SU-DHL-6 (cell line): ENCODE measurements around the gene MLEC.

Source experiments
- H2AFZ ChIP-seq: fragments of 200-600 bp; sonication (generic); 2 replicates; pipeline ENCODE4 v1.6.1; 2014; ENCODE audit warnings: low read depth, mild to moderate bottlenecking, moderate library complexity, mixed read lengths, antibody characterized with exemption, low read length; ENCODE audit not compliant: severe bottlenecking
- H3F3A ChIP-seq: fragments of 200-600 bp; shearing (Covaris generic); 2 replicates; pipeline ENCODE4 v1.6.0; 2016; ENCODE audit warnings: antibody characterized with exemption, mild to moderate bottlenecking; ENCODE audit not compliant: insufficient read depth
- H3K27ac ChIP-seq: fragments of 200-600 bp; sonication (generic); 2 replicates; pipeline ENCODE4 v1.5.1; 2016; ENCODE audit warnings: low read depth, mild to moderate bottlenecking, low read length, moderate library complexity, mixed read lengths
- H3K27me3 ChIP-seq: fragments of 200-600 bp; sonication (generic), shearing (Covaris generic); 2 replicates; pipeline ENCODE4 v1.6.0; 2014; ENCODE audit warnings: mild to moderate bottlenecking, low read length
- H3K36me3 ChIP-seq: fragments of 200-600 bp; sonication (generic); 2 replicates; pipeline ENCODE4 v1.6.1; 2014; ENCODE audit warnings: mild to moderate bottlenecking, low read length, mixed read lengths
- H3K4me2 ChIP-seq: fragments of 300-600, 200-600 bp; shearing (Covaris generic), sonication (generic); 2 replicates; pipeline ENCODE4 v1.6.0; 2014; ENCODE audit warnings: low read length, low read depth, mild to moderate bottlenecking; ENCODE audit not compliant: poor library complexity, severe bottlenecking
- H3K4me3 ChIP-seq: fragments of 200-600 bp; sonication (generic); 2 replicates; pipeline ENCODE4 v1.5.1; 2014; ENCODE audit warnings: antibody characterized with exemption, low read length, mild to moderate bottlenecking, mixed read lengths; ENCODE audit not compliant: insufficient read depth, poor library complexity, severe bottlenecking
- H3K79me2 ChIP-seq: fragments of 200-600 bp; sonication (generic); 2 replicates; pipeline ENCODE4 v1.6.1; 2014; ENCODE audit warnings: mild to moderate bottlenecking, low read length, moderate library complexity; ENCODE audit not compliant: insufficient read depth
- H3K9ac ChIP-seq: fragments of 200-600 bp; sonication (generic); 2 replicates; pipeline ENCODE4 v1.7.0; 2014; ENCODE audit warnings: mild to moderate bottlenecking, low read length
- H3K9me2 ChIP-seq: fragments of 200-600 bp; sonication (generic); replicated peaks from 2 replicates; pipeline ENCODE4 v1.6.1; 2014; ENCODE audit warnings: low read length; ENCODE audit not compliant: insufficient read depth
- H3K9me3 ChIP-seq: fragments of 200-600 bp; sonication (generic); 2 replicates; pipeline ENCODE4 v1.6.1; 2014; ENCODE audit warnings: low read length, mixed read lengths; ENCODE audit not compliant: insufficient read depth
- H4K20me1 ChIP-seq: fragments of 200-600 bp; sonication (generic); 2 replicates; pipeline ENCODE4 v1.6.1; 2014; ENCODE audit warnings: low read depth, mild to moderate bottlenecking, antibody characterized with exemption, low read length, moderate library complexity, mixed read lengths
- EZH2phosphoT487 ChIP-seq: fragments of 200-600 bp; sonication (generic), shearing (Covaris generic); conservative IDR thresholded peaks from 2 replicates; pipeline ENCODE4 v1.6.1; 2018; ENCODE audit warnings: mild to moderate bottlenecking, antibody characterized with exemption, low read length, moderate library complexity, mixed read lengths
- TF ChIP-seq, protein P1 (sequence below): fragments of 200-600 bp; sonication (generic); IDR thresholded peaks from one replicate; pipeline ENCODE4 v1.5.1; 2017; ENCODE audit warnings: antibody characterized with exemption, mild to moderate bottlenecking, low read length, moderate library complexity; ENCODE audit not compliant: insufficient read depth, poor library complexity, severe bottlenecking

MLEC gene

DNA sequence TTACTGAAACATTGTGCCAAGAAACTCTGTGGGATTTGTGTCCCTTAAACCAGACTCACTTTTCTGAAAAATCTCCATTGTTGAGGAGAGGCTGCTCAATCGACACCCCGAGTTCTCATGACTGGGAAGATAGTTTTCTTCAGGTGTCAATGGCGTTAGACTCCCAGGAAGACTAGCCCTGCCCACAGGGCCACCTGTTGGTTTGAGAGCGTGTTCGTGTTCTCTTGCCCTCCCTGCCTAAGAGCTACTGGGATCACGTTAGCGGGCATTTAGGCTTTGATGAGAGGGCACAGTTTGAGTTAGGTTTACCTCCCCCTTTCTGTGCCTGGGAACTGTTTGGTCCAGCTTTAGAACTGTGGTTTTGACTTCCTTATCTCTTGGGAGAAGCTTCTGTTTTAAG lies 12.6 kb downstream of the MLEC start:
- Histone ChIP-seq H3F3A (no peaks in the 10 kb centered on the region), H3K27ac (no peak overlapping the region), H2AFZ (no peak overlapping the region), H4K20me1 (no peaks in the 10 kb centered on the region), H3K9me3 (no peaks in the 10 kb centered on the region), H3K4me2 (no peak overlapping the region), H3K79me2 (no peaks in the 10 kb centered on the region), H3K4me3 (no peak overlapping the region), H3K9ac (no peak overlapping the region), H3K27me3 (no peaks in the 10 kb centered on the region), H3K36me3 (peaks cover 22% of the 10 kb centered on the region; the same call in 1 of the 2 replicates), H3K9me2 (no peaks in the 10 kb centered on the region)
- TF ChIP-seq, protein P1, sequence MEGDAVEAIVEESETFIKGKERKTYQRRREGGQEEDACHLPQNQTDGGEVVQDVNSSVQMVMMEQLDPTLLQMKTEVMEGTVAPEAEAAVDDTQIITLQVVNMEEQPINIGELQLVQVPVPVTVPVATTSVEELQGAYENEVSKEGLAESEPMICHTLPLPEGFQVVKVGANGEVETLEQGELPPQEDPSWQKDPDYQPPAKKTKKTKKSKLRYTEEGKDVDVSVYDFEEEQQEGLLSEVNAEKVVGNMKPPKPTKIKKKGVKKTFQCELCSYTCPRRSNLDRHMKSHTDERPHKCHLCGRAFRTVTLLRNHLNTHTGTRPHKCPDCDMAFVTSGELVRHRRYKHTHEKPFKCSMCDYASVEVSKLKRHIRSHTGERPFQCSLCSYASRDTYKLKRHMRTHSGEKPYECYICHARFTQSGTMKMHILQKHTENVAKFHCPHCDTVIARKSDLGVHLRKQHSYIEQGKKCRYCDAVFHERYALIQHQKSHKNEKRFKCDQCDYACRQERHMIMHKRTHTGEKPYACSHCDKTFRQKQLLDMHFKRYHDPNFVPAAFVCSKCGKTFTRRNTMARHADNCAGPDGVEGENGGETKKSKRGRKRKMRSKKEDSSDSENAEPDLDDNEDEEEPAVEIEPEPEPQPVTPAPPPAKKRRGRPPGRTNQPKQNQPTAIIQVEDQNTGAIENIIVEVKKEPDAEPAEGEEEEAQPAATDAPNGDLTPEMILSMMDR: no peak

DNA sequence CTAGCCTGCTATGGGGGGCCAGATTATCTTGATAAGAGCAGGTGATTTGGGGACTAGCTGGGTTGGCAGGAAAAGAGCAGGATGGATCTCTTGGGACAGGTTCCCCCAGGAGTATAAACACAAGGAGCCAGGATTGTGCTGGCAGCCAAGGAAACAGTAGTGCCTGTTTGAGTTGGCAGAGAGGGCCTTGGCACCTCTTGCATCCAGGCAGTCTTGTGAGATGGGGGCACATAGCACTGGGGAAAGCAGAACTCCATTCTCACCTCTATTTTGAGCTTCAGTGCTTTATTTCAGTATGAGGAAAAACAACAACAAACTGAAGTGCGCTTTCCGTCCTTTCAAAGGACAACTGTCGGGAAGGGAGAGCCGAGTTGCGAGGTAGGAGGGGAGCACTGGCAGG lies 13.9 kb downstream of the MLEC start:
- Histone ChIP-seq H3K36me3 (peaks cover 13% of the 10 kb centered on the region; the same call in 1 of the 2 replicates), H3K9ac (no peak overlapping the region), H3K79me2 (no peaks in the 10 kb centered on the region), H3K9me3 (no peaks in the 10 kb centered on the region), H3K4me3 (no peak overlapping the region), H3K9me2 (no peaks in the 10 kb centered on the region), H2AFZ (no peak overlapping the region), H3K27ac (no peak overlapping the region), H4K20me1 (no peaks in the 10 kb centered on the region), H3K27me3 (no peaks in the 10 kb centered on the region), H3K4me2 (no peak overlapping the region), H3F3A (no peaks in the 10 kb centered on the region)
- TF ChIP-seq, protein P1: no peak
- no peak for TF ChIP-seq EZH2phosphoT487

DNA sequence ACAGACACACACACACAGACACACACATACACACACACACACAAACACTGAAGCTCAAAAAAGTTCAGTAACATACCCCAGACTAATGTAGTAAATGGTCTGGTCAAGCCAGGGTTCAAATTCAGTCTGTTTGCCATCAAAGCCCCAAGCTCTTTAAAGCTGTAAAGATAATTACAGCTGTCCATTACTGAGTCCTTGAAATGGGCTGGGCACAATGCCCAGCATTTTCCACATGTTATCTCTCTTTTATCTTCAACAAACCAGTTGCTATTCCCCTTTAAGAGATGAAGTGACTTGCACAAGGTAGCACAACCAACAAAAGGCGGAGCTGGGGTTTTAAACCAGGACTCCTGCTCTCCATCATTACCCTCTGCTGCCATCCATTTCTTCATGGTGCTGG lies 15.7 kb downstream of the MLEC start:
- no peak overlapping the region for H2AFZ ChIP-seq
- no peaks in the 10 kb centered on the region for H3K79me2 ChIP-seq
- TF ChIP-seq EZH2phosphoT487: no peak
- TF ChIP-seq, protein P1: no peak
- no peaks in the 10 kb centered on the region for H3K27me3 ChIP-seq
- H3K27ac ChIP-seq: no peak overlapping the region
- H3K4me3 ChIP-seq: no peak overlapping the region
- peaks cover 6% of the 10 kb centered on the region; the same call in 1 of the 2 replicates for H3K36me3 ChIP-seq
- H3K9me3 ChIP-seq: no peaks in the 10 kb centered on the region
- H3K4me2 ChIP-seq: no peak overlapping the region
- no peaks in the 10 kb centered on the region for H4K20me1 ChIP-seq
- H3K9ac ChIP-seq: no peak overlapping the region
- no peaks in the 10 kb centered on the region for H3F3A ChIP-seq
- H3K9me2 ChIP-seq: no peaks in the 10 kb centered on the region
